ENCODE measurements around the gene NEURL1B. TPM values are rescaled to one million over a fixed set of nuclear protein-coding genes. Genes with fewer than 3 reads are reported as not detected.

Gene NEURL1B
- polyA plus RNA-seq, 2 of the 4 experiments (the other 2 are of a cell fraction), result 0.89 to 2.1 TPM

DNA sequence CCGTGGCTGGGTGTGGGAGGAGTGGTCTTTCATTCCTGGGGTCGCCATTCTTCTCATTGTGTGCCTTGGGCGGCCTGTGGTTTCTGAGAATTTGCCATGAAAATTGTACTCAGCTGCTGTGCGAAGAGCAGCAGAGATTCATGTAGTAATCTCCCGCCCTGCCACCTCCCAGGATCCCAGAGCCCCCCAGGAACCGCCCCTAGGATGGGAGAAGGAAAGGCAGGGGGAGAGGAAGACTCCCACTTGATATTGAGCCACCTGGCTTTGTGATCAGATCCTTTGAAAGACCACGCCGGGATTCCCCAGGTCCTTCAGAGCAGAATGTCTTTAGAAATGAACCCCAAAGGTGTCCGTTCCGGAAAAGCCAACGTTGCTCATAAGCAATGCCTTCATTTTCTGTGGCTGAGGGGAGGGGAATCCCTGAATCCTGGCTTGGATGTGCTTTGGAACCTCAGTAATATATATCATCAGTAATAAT is 27.6 kb downstream of the NEURL1B start (continued):
- no peak for TF ChIP-seq FOXS1 (CRISPR knock-in tag; IDR thresholded peaks at IDR 0.05)

DNA sequence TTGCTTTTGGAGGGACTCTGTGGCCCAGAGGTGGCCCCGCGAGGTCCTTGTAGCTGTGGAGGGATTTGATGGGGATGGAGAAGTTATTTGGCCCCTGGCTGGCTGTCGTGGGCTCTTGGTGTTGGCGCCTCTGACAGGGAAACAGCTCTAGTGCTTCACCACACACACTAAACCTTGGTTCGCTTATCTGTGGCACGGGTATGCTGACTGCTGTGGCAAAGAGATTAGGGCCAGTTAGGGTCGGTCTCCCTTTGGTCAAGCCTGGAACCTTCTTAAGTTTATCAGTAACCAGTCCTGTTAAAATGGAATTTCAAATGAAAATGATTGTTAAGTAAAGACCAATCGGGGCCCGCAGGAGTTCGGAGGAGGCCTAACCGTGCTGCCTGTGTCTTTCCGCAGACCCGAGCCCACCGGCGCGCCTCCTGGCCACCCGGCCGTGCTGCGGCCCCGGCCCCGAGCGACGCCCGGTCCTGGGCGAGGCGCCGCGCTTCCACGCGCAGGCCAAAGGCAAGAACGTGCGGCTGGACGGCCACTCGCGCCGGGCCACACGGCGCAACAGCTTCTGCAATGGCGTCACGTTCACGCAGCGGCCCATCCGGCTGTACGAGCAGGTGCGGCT is 28.4 kb downstream of the NEURL1B start:
- TF ChIP-seq, protein P1, sequence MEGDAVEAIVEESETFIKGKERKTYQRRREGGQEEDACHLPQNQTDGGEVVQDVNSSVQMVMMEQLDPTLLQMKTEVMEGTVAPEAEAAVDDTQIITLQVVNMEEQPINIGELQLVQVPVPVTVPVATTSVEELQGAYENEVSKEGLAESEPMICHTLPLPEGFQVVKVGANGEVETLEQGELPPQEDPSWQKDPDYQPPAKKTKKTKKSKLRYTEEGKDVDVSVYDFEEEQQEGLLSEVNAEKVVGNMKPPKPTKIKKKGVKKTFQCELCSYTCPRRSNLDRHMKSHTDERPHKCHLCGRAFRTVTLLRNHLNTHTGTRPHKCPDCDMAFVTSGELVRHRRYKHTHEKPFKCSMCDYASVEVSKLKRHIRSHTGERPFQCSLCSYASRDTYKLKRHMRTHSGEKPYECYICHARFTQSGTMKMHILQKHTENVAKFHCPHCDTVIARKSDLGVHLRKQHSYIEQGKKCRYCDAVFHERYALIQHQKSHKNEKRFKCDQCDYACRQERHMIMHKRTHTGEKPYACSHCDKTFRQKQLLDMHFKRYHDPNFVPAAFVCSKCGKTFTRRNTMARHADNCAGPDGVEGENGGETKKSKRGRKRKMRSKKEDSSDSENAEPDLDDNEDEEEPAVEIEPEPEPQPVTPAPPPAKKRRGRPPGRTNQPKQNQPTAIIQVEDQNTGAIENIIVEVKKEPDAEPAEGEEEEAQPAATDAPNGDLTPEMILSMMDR (IDR thresholded peaks at IDR 0.05), result no peak
- TF ChIP-seq POLR2A (IDR thresholded peaks at IDR 0.05; ENCODE audit: low read length), result no peak
- no peak for TF ChIP-seq RARB (CRISPR knock-in tag; IDR thresholded peaks at IDR 0.05)
- no peak for TF ChIP-seq MAFK (IDR thresholded peaks at IDR 0.05; ENCODE audit: partially characterized antibody)
- TF ChIP-seq, protein P2, sequence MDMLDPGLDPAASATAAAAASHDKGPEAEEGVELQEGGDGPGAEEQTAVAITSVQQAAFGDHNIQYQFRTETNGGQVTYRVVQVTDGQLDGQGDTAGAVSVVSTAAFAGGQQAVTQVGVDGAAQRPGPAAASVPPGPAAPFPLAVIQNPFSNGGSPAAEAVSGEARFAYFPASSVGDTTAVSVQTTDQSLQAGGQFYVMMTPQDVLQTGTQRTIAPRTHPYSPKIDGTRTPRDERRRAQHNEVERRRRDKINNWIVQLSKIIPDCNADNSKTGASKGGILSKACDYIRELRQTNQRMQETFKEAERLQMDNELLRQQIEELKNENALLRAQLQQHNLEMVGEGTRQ (IDR thresholded peaks at IDR 0.05), result no peak
- no peak for TF ChIP-seq JUNB (IDR thresholded peaks at IDR 0.05)
- TF ChIP-seq, protein P3, sequence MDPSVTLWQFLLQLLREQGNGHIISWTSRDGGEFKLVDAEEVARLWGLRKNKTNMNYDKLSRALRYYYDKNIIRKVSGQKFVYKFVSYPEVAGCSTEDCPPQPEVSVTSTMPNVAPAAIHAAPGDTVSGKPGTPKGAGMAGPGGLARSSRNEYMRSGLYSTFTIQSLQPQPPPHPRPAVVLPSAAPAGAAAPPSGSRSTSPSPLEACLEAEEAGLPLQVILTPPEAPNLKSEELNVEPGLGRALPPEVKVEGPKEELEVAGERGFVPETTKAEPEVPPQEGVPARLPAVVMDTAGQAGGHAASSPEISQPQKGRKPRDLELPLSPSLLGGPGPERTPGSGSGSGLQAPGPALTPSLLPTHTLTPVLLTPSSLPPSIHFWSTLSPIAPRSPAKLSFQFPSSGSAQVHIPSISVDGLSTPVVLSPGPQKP (IDR thresholded peaks at IDR 0.05; ENCODE audit: low read depth, low read length), result no peak
- no peak for TF ChIP-seq EP300 (IDR thresholded peaks at IDR 0.05)
- no peaks in the 10 kb centered on the region for H3K4me1 ChIP-seq
- DNase-seq (ENCODE audit: low read depth in 1 of 2, low spot score in 1 of 2), result no peak
- WGBS (ENCODE audit: missing lambda C conversion rate), result 89% methylated on average over 45 of the region's 45 CpGs
- no peak for FAIRE-seq
- no peaks in the 10 kb centered on the region for H3K9me3 ChIP-seq
- CTCF ChIA-PET, result interaction anchor here (1.8 to 4.2 kb wide), 2 partner anchors 28 kb away, joined by 4 to 22 read pairs; partner anchors contain the start of gene NEURL1B
- H3K4me3 ChIP-seq, result no peak overlapping the region
- no peak overlapping the region for H3K27ac ChIP-seq
- no peak overlapping the region for H3K4me2 ChIP-seq
- POLR2A ChIA-PET, result no interaction called here
- ATAC-seq, result no peak

DNA sequence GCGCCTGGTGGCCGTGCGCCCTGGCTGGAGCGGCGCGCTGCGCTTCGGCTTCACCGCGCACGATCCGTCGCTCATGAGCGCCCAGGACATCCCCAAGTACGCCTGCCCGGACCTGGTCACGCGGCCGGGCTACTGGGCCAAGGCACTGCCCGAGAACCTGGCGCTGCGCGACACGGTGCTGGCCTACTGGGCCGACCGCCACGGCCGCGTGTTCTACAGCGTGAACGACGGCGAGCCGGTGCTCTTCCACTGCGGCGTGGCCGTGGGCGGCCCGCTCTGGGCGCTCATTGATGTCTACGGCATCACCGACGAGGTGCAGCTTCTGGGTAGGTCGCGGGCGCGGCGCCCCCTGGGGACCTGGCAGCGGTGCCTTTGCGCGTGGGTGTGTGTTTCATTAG is 28.9 kb downstream of the NEURL1B start:
- Histone ChIP-seq H3K27ac (no peak overlapping the region), H3K4me2 (no peak overlapping the region), H3K4me1 (no peaks in the 10 kb centered on the region), H3K4me3 (no peak overlapping the region), H3K9me3 (no peaks in the 10 kb centered on the region)
- ATAC-seq (no peak), FAIRE-seq (no peak), DNase-seq (ENCODE audit: low read depth in 1 of 2, low spot score in 1 of 2) (no peak)
- POLR2A ChIA-PET, result no interaction called here
- 85% methylated on average over 42 of the region's 51 CpGs for WGBS (ENCODE audit: missing lambda C conversion rate)
- CTCF ChIA-PET, result interaction anchor here (1.8 kb wide), 1 partner anchor 29 kb away, joined by 4 read pairs; the partner anchor contains the start of gene NEURL1B
- TF ChIP-seq CBX2 (IDR thresholded peaks at IDR 0.05; ENCODE audit: borderline replicate concordance, low read depth), result no peak
- TF ChIP-seq FOSL2 (IDR thresholded peaks at IDR 0.05), result no peak
- TF ChIP-seq FOSL2 (CRISPR knock-in tag; IDR thresholded peaks at IDR 0.05), result no peak

DNA sequence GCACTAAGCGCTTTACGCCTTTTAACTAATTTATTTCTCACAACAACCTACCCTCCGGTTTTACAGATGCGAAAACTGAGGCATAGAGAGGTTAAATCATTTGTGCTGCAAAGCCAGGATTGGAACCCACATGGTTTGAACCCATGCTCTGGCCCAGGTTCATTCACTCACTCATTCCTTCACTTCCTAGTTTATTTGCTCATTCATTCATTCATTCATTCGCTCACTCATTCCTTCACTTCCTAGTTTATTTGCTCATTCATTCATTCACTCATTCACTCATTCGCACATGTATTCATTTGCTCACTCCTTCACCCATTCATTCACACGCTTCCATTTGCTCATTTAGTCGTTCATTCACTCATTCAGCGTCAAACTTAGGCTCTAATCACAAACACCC is 29.4 kb downstream of the NEURL1B start:
- ATAC-seq, result no peak
- no peaks in the 10 kb centered on the region for H3K9me3 ChIP-seq
- POLR2A ChIA-PET, result no interaction called here
- no peak for FAIRE-seq
- no peak overlapping the region for H3K4me2 ChIP-seq
- no peak overlapping the region for H3K27ac ChIP-seq
- WGBS (ENCODE audit: missing lambda C conversion rate), result 90% methylated on average over 9 of the region's 9 CpGs
- CTCF ChIA-PET, result interaction anchor here (1.8 kb wide), 1 partner anchor 29 kb away, joined by 4 read pairs; the partner anchor contains the start of gene NEURL1B
- DNase-seq (ENCODE audit: low read depth in 1 of 2, low spot score in 1 of 2), result no peak
- no peaks in the 10 kb centered on the region for H3K4me1 ChIP-seq
- H3K4me3 ChIP-seq, result no peak overlapping the region
- TF ChIP-seq RNF2 (IDR thresholded peaks at IDR 0.05; ENCODE audit: borderline replicate concordance, low read depth), result no peak
- no peak for TF ChIP-seq ESRRA (IDR thresholded peaks at IDR 0.05; ENCODE audit: borderline replicate concordance, low read length)
- TF ChIP-seq, protein P1 (IDR thresholded peaks at IDR 0.05), result no peak
- no peak for TF ChIP-seq ZFP36 (IDR thresholded peaks at IDR 0.05; ENCODE audit: borderline replicate concordance, partially characterized antibody)
- TF ChIP-seq, protein P2 (IDR thresholded peaks at IDR 0.05), result no peak
- no peak for TF ChIP-seq CHD4 (IDR thresholded peaks at IDR 0.05; ENCODE audit: borderline replicate concordance)
- no peak for TF ChIP-seq EHMT2 (IDR thresholded peaks at IDR 0.05; ENCODE audit: low read depth)
- TF ChIP-seq HOXB5 (CRISPR knock-in tag; IDR thresholded peaks at IDR 0.05), result no peak
- no peak for TF ChIP-seq SMC3 (IDR thresholded peaks at IDR 0.05)
- no peak for TF ChIP-seq JUNB (IDR thresholded peaks at IDR 0.05)
- TF ChIP-seq, protein P4, sequence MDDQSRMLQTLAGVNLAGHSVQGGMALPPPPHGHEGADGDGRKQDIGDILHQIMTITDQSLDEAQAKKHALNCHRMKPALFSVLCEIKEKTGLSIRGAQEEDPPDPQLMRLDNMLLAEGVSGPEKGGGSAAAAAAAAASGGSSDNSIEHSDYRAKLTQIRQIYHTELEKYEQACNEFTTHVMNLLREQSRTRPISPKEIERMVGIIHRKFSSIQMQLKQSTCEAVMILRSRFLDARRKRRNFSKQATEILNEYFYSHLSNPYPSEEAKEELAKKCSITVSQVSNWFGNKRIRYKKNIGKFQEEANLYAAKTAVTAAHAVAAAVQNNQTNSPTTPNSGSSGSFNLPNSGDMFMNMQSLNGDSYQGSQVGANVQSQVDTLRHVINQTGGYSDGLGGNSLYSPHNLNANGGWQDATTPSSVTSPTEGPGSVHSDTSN (IDR thresholded peaks at IDR 0.05), result no peak
- no peak for TF ChIP-seq POLR2AphosphoS2 (conservative IDR thresholded peaks at IDR 0.05; ENCODE audit: low read length)
- no peak for TF ChIP-seq ZNF302 (CRISPR knock-in tag; IDR thresholded peaks at IDR 0.05)
- no peak for TF ChIP-seq FOSL2 (IDR thresholded peaks at IDR 0.05)
- TF ChIP-seq FOSL2 (CRISPR knock-in tag; IDR thresholded peaks at IDR 0.05), result no peak
- TF ChIP-seq SREBF2 (IDR thresholded peaks at IDR 0.05), result no peak
- no peak for TF ChIP-seq NFE2L2 (conservative IDR thresholded peaks at IDR 0.05; ENCODE audit: low read length)

Data from A549 (cell line).